Stimulated activated CD4-positive, alpha-beta T cell treated with anti-CD3 and anti-CD28 coated beads, Interleukin-2, amount 100 ng/mL, for 24 hours (primary cell): ENCODE measurements around the gene TIMP2.

Experiments
- DNase-seq, 2 donors: peaks; one replicate each; pipeline ENCODE4 v3.0.0-alpha.2; 2020

The TIMP2 gene

GRCh38 chr17:78862073-78863023, 62.8 kb downstream of the TIMP2 start:
- DNase-seq: no peak

DNA sequence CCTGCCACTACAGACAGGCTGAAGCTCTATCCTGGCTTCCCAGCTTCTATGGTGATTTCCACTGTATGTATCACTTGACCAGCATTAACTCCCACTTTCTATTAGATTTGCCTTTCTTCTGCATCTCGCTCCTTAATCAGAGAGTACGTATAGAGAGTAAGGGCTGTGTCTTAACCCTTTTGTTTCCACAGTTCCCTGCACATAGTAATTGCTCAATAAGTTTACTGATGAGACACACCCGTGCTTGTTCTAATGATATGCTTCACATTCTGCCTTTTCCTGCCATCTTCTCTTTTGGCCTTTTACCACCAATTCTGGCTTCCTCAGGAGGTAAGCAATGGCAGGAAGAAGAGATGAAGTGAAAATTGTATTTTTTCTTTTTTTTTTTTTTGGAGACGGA, 64.0 kb downstream of the TIMP2 start:
- no peak for DNase-seq

DNA sequence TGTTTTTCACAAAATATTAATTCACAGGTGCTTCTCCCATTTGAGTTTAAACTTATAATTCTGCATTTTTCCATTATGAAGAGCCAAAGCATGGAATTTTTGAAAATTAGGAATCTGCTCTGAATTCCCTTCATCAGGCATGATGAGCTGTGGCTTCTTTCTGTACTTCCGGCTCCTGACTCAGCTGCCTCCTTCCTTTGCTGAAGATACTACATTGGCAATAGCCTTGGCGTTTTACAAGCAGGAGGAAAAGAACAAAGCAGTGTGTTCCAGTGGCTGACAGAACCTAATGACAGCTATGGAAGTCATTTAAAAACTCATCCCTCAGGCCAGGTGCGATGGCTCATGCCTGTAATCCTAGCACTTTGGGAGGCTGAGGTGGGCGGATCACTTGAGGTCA, 66.1 kb downstream of the TIMP2 start:
- DNase-seq: no peak

DNA sequence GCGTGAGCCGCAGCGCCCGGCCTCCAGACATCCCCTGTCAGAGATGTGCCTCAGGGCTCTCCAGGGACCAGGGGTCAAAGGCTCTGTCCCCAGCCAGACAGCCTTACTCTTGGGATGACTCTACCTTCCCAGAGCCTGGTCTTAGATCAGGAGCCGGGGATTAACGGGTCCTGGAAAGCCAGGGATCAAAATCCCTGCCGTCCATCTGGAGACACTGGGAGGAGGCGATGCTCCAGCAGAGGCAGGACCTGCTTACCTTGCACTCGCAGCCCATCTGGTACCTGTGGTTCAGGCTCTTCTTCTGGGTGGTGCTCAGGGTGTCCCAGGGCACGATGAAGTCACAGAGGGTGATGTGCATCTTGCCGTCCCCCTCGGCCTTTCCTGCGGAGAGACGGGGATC, 67.9 kb downstream of the TIMP2 start:
- no peak for DNase-seq

- DNase-seq: no peak
Measured at GRCh38 chr17:78855561-78856165, 69.5 kb downstream of the TIMP2 start.

DNA sequence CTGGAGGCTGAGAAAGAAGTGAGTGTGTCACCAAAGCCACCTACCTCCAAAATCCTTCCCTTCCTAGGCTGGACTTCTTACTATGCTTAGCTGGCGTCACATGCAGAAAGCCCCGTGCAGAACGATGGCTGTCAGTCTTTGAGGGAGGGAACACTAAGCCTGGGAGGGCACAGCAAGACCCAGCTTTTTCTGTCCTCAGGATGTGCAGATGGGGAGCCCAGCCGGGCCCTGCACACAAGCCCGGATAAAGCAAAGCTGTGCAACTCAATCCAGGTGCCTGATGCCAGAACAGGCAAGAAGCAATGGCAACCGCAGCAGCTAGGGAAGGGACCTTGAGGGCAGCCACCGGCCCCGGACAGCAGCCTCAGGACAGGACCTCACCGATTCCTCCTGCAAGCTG, 70.7 kb downstream of the TIMP2 start:
- no peak for DNase-seq

GRCh38 chr17:78853926-78854394, 71.2 kb downstream of the TIMP2 start:
- no peak for DNase-seq

DNA sequence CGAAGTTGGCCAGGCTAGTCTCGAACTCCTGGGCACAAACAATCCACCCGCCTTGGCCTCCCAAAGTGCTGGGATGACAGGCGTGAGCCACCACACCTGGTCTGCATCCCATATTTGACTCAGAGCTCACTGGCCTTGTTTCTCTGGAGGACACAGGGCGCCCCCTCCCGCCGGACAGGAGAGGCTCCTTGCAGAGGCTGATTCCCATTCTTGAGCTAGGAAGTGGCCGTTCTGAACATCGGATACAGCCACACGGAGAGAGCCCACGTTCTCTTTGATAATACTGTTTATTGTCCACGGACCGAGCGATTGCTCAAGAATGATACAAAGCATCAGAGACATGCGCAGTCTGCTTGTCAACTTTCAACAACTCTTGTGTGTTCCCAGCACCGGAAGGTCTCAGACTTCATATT, 72.5 kb downstream of the TIMP2 start:
- DNase-seq: no peak

GRCh38 chr17:78849026-78849425, 76.2 kb downstream of the TIMP2 start:
- DNase-seq: no peak

GRCh38 chr17:78847052-78847451, 78.1 kb downstream of the TIMP2 start:
- DNase-seq: no peak

DNA sequence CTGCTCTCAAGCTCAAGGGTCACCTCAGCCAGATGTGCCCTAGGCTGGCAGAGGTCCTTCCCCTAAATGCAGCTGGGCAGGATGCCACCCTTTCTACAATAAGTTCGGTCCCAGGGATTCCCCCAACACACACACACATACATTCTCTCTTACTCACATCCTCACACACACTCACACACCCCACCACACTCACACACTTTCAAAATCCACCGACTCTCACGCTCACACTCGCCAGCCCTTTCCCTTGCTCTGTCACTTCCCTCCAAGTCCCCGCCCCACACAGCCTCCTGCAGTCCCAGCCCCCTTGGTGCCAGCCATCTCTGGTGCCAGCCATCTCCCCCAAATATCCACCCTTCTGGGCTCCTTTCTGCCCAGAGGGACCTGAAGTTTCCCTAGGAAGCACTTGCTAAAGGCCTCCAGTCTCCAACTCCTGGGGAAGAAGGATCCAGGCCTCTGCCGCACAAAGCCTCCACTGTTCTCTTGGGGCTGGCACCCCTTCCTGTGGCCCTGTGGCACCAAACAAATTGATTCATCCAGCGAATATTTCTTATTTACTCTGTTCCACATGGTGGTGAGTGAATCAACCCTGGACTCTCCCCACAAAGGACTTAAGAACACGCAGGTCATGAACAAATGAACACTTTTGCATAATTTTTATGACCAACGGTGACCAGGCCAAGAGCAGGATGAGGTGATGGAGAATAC, 80.7 kb downstream of the TIMP2 start:
- no peak for DNase-seq

DNA sequence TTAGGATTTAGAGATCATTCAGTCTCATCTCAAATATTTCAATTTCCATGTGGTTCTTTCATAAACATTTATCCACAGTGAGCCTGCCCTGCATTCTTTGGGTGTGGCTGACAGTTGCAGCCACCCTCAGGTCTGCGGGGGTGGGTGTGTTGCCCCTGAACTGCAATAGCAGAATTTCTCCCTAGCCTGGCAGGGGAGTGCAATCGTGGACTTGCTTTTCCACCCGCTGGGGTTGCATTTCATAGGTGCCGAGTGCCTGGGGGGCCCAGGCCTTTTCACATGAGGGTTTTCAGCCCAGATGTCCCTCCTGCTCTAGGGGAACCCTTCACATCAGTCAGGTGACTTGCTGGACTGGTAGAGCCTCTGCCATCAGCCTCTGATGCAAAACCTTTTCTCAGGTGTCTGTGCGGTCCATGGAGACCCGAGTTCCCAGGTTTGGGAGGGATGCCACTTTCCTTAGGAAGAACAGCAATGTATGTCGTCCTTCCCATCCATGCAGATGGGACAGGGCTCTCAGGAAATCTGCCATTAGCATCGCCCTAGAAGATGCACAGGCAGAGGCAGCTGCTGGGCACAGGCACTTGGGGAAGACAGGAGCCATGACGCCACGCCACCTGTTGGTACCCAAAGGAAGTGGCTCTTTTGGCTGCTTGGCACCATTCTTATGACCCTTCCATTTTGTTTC, 82.2 kb downstream of the TIMP2 start:
- DNase-seq: peak; percentile 58 to 63

- peak; percentile 100 for DNase-seq
Measured at GRCh38 chr17:78840780-78841611, 84.2 kb downstream of the TIMP2 start, which contains the start of gene USP36. TSS of gene USP36 (minus strand) at chr17:78840814. CDS start at chr17:78836363, 4,451 bp downstream.

- DNase-seq: no peak
Measured at GRCh38 chr17:78840530-78840779, 84.7 kb downstream of the TIMP2 start.

DNA sequence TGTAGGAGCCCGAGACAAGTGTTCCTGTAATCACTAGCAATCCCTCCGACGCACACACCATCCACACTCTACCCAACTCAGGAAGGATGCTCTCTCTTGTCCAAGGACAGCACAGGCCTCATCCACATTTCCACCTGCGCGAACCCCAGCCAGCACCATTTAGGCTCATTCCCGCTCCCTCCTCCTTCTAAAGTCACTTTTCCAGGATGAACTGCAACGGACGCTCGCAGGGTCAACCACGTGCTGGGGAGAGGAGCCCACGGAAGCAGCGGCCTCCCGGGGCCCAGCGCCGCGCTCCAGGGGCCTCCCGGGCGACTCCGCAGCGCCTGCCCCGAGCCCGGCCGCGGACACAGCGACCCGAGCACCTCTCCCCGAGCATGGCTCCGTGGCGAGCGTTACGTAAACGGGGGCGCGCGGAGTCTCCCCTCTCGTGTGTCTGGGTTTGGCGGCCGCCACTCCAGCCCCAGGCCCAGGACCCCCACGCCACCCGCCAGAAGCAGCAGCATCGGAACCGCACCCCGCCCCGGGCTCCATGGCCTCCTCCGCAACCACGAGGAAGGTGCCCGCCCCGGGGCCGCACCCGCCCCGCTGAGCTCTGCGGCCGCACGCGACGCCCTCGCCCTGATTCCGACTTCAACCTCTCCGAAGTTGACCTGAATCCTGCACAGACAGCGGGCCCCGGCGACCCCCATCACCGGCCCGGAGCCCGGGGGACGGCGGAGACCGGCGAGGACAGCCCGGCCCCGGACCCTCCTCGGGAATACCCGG, 85.2 kb downstream of the TIMP2 start:
- peak; percentile 51 to 54 for DNase-seq

GRCh38 chr17:78839235-78839761, 85.9 kb downstream of the TIMP2 start:
- DNase-seq: no peak

DNA sequence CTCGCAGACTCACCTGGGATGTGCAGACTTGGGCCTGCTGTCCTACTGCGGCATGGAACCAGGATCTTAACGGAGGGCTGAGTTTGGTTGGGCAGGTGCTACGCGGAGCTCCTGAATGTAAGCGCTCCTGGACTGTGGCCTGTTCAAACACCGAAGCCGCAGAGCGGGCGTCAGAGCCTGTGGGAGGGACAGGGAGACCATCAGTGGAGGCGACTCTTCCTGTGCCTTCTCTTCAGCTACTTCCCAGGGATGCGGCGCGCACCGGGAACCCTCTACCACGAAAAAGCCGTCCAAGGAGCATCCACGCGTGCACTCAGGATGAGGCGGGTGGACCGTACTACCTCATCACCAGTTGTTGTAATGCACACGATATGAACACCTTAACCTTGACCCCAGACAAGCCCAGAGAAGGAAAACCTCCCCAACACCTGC, 86.6 kb downstream of the TIMP2 start:
- no peak for DNase-seq

DNA sequence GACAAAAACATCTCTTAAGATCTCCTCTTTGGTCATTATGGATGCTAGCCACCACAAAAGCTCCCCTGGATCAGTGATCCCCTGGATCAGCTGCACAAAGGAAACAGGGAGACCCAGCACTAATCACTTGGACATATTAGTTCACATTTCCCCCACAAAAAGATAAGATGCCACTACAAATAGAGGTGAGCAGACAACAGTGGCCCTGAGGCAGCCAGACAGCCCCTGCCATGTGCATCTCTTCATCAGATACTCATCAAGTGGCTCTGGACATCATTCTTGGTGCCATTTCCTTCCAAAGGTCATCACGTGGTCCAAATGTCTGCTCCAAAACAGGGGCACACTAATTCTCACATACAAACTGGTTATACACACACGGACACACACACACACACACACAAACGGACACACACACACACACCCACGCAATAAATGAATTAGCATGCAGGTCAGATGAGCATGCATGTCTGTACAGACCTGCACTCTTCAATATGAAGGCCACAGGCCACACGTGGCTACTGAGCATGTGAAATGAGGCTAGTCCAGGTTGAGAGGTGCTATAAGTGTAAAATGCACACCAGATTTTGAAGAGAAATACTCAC, 88.7 kb downstream of the TIMP2 start:
- DNase-seq: no peak

GRCh38 chr17:78834571-78834970, 90.6 kb downstream of the TIMP2 start:
- no peak for DNase-seq

- no peak for DNase-seq
Measured at GRCh38 chr17:78832541-78832810, 92.7 kb downstream of the TIMP2 start.
